Neural progenitor cell (in vitro differentiated cells): ENCODE measurements around the gene COQ9. TPM values are rescaled to one million over a fixed set of nuclear protein-coding genes. Genes with fewer than 3 reads are reported as not detected.
A peak's percentile ranks its signal among the peaks of the same experiment; 100 is the strongest.

ENCODE experiments used
- DNase-seq: peaks from one replicate; pipeline ENCODE4 v3.0.0-alpha.2; 2016; ENCODE audit warnings: low spot score
- H2AFZ ChIP-seq: fragments of 200-600 bp; sonication (generic); replicated peaks from 2 replicates; pipeline ENCODE4 v1.6.1; 2016; ENCODE audit warnings: antibody characterized with exemption
- H3F3A ChIP-seq: fragments of 200-600 bp; sonication (generic); 2 replicates; pipeline ENCODE4 v1.6.1; 2016; ENCODE audit warnings: antibody characterized with exemption, low read depth
- H3K27ac ChIP-seq: fragments of 200-600 bp; sonication (generic); 2 replicates; pipeline ENCODE4 v1.5.1; 2016; ENCODE audit warnings: mild to moderate bottlenecking
- H3K27me3 ChIP-seq: fragments of 200-600 bp; sonication (generic); 2 replicates; pipeline ENCODE4 v1.6.1; 2016; ENCODE audit warnings: mild to moderate bottlenecking, moderate library complexity
- H3K36me3 ChIP-seq: fragments of 200-600 bp; sonication (generic); 2 replicates; pipeline ENCODE4 v1.5.1; 2016
- H3K4me1 ChIP-seq: fragments of 200-600 bp; sonication (generic); 2 replicates; pipeline ENCODE4 v1.6.1; 2016; ENCODE audit warnings: mixed run types
- H3K4me2 ChIP-seq: fragments of 200-600 bp; sonication (generic); 2 replicates; pipeline ENCODE4 v1.6.1; 2016
- H3K4me3 ChIP-seq: fragments of 200-600 bp; sonication (generic); 2 replicates; pipeline ENCODE4 v1.5.1; 2016
- H3K79me2 ChIP-seq: fragments of 200-600 bp; sonication (generic); 2 replicates; pipeline ENCODE4 v1.6.1; 2016; ENCODE audit warnings: low read depth
- H3K9ac ChIP-seq: fragments of 200-600 bp; sonication (generic); 2 replicates; pipeline ENCODE4 v1.6.1; 2016
- H3K9me3 ChIP-seq: fragments of 200-600 bp; sonication (generic); 2 replicates; pipeline ENCODE4 v1.5.1; 2016; ENCODE audit warnings: low read depth
- H4K20me1 ChIP-seq: fragments of 200-600 bp; sonication (generic); 2 replicates; pipeline ENCODE4 v1.6.1; 2016; ENCODE audit warnings: low read depth
- H3K27ac Mint-ChIP-seq: 3 replicates; pipeline ENCODE4 v1.8.0; 2021; ENCODE audit warnings: mixed read lengths
- H3K27me3 Mint-ChIP-seq: 2 replicates; pipeline ENCODE4 v1.8.0; 2022; ENCODE audit warnings: low read depth, mild to moderate bottlenecking, inconsistent platforms, moderate library complexity, mixed read lengths; ENCODE audit not compliant: insufficient read depth
- H3K36me3 Mint-ChIP-seq: 3 replicates; pipeline ENCODE4 v1.8.0; 2021; ENCODE audit warnings: mixed read lengths
- H3K4me1 Mint-ChIP-seq: 3 replicates; pipeline ENCODE4 v1.8.0; 2021; ENCODE audit warnings: mixed read lengths
- H3K4me3 Mint-ChIP-seq: 3 replicates; pipeline ENCODE4 v1.8.0; 2021; ENCODE audit warnings: mild to moderate bottlenecking, moderate library complexity, mixed read lengths
- H3K9me3 Mint-ChIP-seq: 3 replicates; pipeline ENCODE4 v1.8.0; 2020; ENCODE audit warnings: mixed read lengths
- CTCF ChIP-seq: fragments of 200-600 bp; sonication (generic); IDR thresholded peaks from 2 replicates; pipeline ENCODE4 v1.5.1; 2017; ENCODE audit warnings: antibody characterized with exemption, mild to moderate bottlenecking
- EZH2 ChIP-seq: fragments of 200-600 bp; sonication (generic); IDR thresholded peaks from 2 replicates; pipeline ENCODE4 v1.6.1; 2017; ENCODE audit warnings: antibody characterized with exemption, mild to moderate bottlenecking, moderate library complexity
- EZH2phosphoT487 ChIP-seq: fragments of 200-600 bp; sonication (generic); IDR thresholded peaks from 2 replicates; pipeline ENCODE4 v1.6.1; 2017; ENCODE audit warnings: antibody characterized with exemption
- total RNA-seq: library from RNA; depleted of rRNA; stranded (reverse); fragments of >200 nt; gene quantifications from 2 replicates; pipeline ENCODE4 v1.2.3, GENCODE V29; 2015; ENCODE audit warnings: low replicate concordance

The COQ9 gene
- total RNA-seq, 1 donor from 2014 or later = 20.3 TPM

GRCh38 chr16:57426356-57426755, 20.9 kb upstream of the COQ9 start:
- Histone ChIP-seq H3K9ac (no peak overlapping the region), H4K20me1 (peaks cover 6% of the 10 kb centered on the region), H3K36me3 (peaks cover 5% of the 10 kb centered on the region), H3K4me1 (peaks cover 11% of the 10 kb centered on the region), H3K4me2 (no peak overlapping the region), H3F3A (peaks cover 10% of the 10 kb centered on the region), H3K4me3 (no peak overlapping the region), H3K27me3 (no peaks in the 10 kb centered on the region), H3K79me2 (no peaks in the 10 kb centered on the region), H2AFZ (no peak overlapping the region), H3K9me3 (no peaks in the 10 kb centered on the region), H3K27ac (no peak overlapping the region)
- no peaks in the 10 kb centered on the region for H3K9me3 Mint-ChIP-seq
- H3K27me3 Mint-ChIP-seq = no peaks in the 10 kb centered on the region
- DNase-seq = no peak
- peaks cover 7% of the 10 kb centered on the region for H3K4me1 Mint-ChIP-seq
- TF ChIP-seq EZH2phosphoT487 = no peak
- no peak overlapping the region for H3K27ac Mint-ChIP-seq
- peaks cover 27% of the 10 kb centered on the region for H3K36me3 Mint-ChIP-seq
- H3K4me3 Mint-ChIP-seq = no peak overlapping the region

DNA sequence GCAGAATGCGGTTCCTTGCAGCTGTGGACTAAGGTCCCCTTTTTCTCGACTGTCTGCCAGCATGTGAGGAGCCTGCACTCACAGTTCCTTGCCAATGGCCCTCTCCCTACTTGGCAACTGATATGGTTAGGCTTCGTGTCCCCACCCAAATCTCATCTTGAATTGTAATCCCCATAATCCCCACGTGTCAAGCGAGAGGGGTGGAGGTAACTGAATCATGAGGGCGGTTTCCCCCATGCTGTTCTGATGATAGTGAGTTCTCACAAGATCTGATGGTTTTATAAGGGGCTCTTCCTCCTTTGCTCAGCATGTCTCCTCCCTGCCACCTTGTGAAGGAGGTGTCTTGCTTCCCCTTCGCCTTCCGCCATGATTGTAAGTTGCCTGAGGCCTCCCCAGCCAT, 20.0 kb upstream of the COQ9 start:
- TF ChIP-seq EZH2phosphoT487 (no peak), EZH2 (no peak), CTCF (no peak)
- H3K4me1 ChIP-seq = peaks cover 11% of the 10 kb centered on the region
- H3F3A ChIP-seq = peaks cover 10% of the 10 kb centered on the region
- no peaks in the 10 kb centered on the region for H3K27me3 ChIP-seq
- no peaks in the 10 kb centered on the region for H3K9me3 Mint-ChIP-seq
- no peaks in the 10 kb centered on the region for H3K79me2 ChIP-seq
- H3K36me3 Mint-ChIP-seq = peaks cover 27% of the 10 kb centered on the region
- no peaks in the 10 kb centered on the region for H3K27me3 Mint-ChIP-seq
- no peak overlapping the region for H3K4me2 ChIP-seq
- H3K36me3 ChIP-seq = peaks cover 5% of the 10 kb centered on the region
- no peak overlapping the region for H2AFZ ChIP-seq
- H3K9me3 ChIP-seq = no peaks in the 10 kb centered on the region
- no peak overlapping the region for H3K27ac Mint-ChIP-seq
- H4K20me1 ChIP-seq = peaks cover 6% of the 10 kb centered on the region
- no peak overlapping the region for H3K4me3 Mint-ChIP-seq
- no peak for DNase-seq
- no peak overlapping the region for H3K9ac ChIP-seq
- peak overlapping the region; percentile 46 for H3K27ac ChIP-seq
- peaks cover 5% of the 10 kb centered on the region for H3K4me1 Mint-ChIP-seq
- H3K4me3 ChIP-seq = no peak overlapping the region

GRCh38 chr16:57427824-57428223, 19.5 kb upstream of the COQ9 start:
- H3F3A ChIP-seq = peaks cover 10% of the 10 kb centered on the region
- no peaks in the 10 kb centered on the region for H3K9me3 Mint-ChIP-seq

More at GRCh38 chr16:57427824-57428223, 19.5 kb upstream of the COQ9 start:
- no peak overlapping the region for H3K4me3 Mint-ChIP-seq
- H3K27ac Mint-ChIP-seq = no peak overlapping the region
- H3K9ac ChIP-seq = no peak overlapping the region
- H3K4me1 ChIP-seq = peaks cover 11% of the 10 kb centered on the region
- H3K36me3 Mint-ChIP-seq = peaks cover 30% of the 10 kb centered on the region
- no peaks in the 10 kb centered on the region for H3K9me3 ChIP-seq
- no peaks in the 10 kb centered on the region for H3K79me2 ChIP-seq
- peaks cover 6% of the 10 kb centered on the region for H4K20me1 ChIP-seq
- H3K4me2 ChIP-seq = no peak overlapping the region
- TF ChIP-seq EZH2phosphoT487 (no peak), EZH2 (no peak), CTCF (no peak)
- H2AFZ ChIP-seq = no peak overlapping the region
- H3K36me3 ChIP-seq = peaks cover 5% of the 10 kb centered on the region
- H3K4me3 ChIP-seq = no peak overlapping the region
- H3K4me1 Mint-ChIP-seq = no peaks in the 10 kb centered on the region
- peak overlapping the region; percentile 46 for H3K27ac ChIP-seq
- no peak for DNase-seq
- H3K27me3 ChIP-seq = no peaks in the 10 kb centered on the region
- no peaks in the 10 kb centered on the region for H3K27me3 Mint-ChIP-seq
